K562 (cell line): ENCODE measurements around the gene NEURL4. TPM values are rescaled to one million over a fixed set of nuclear protein-coding genes. Genes with fewer than 3 reads are reported as not detected.

Source experiments
- CBFA2T3 ChIP-seq: fragments of 450-650 bp; IDR thresholded peaks from 2 replicates; pipeline ENCODE4 v1.6.1; 2017
- CBX8 ChIP-seq: fragments of 200-600 bp; sonication (generic); IDR thresholded peaks from 2 replicates; pipeline ENCODE4 v1.6.1; 2012; ENCODE audit warnings: borderline replicate concordance, mixed run types, low read depth, mild to moderate bottlenecking, moderate library complexity, mixed read lengths, low read length, control low read depth, inconsistent platforms; ENCODE audit not compliant: poor library complexity, severe bottlenecking; ENCODE audit errors: extremely low read depth
- FOXA3 ChIP-seq, 2 experiments: fragments of 450-650 bp in 1 of 2; sonication (generic) in 1 of 2; formaldehyde crosslinking; IDR thresholded peaks in 1 of 2; conservative IDR thresholded peaks in 1 of 2; 2 replicates each; pipeline versions ENCODE4 v1.4.0 to v1.8.0; 2020 to 2022; ENCODE audit warnings: mild to moderate bottlenecking in 2 of 2, missing genetic modification reagents in 1 of 2
- FUS ChIP-seq: fragments of 200-400 bp; formaldehyde crosslinking; optimal IDR thresholded peaks from 2 replicates; pipeline ENCODE3; 2017; ENCODE audit warnings: low read depth, low read length
- KAT8 ChIP-seq: fragments of 450-650 bp; IDR thresholded peaks from 2 replicates; pipeline ENCODE4 v1.6.1; 2016; ENCODE audit warnings: low read depth, mild to moderate bottlenecking
- KLF13 ChIP-seq: fragments of 450-650 bp; IDR thresholded peaks from 2 replicates; pipeline ENCODE4 v1.6.1; 2016; ENCODE audit warnings: missing genetic modification characterization, low read depth, mild to moderate bottlenecking, missing compliant biosample characterization, moderate library complexity, borderline replicate concordance
- NCOA6 ChIP-seq: fragments of 450-650 bp; IDR thresholded peaks from 2 replicates; pipeline ENCODE4 v1.6.1; 2017; ENCODE audit warnings: mild to moderate bottlenecking
- RBM22 ChIP-seq: fragments of 200-400 bp; formaldehyde crosslinking; IDR thresholded peaks from 2 replicates; pipeline ENCODE4 v1.6.1; 2018; ENCODE audit warnings: low read length, low read depth; ENCODE audit not compliant: poor library complexity, severe bottlenecking
- SAFB2 ChIP-seq: fragments of 200-400 bp; formaldehyde crosslinking; IDR thresholded peaks from 2 replicates; pipeline ENCODE4 v1.6.1; 2018; ENCODE audit warnings: borderline replicate concordance, low read length, low read depth, moderate library complexity; ENCODE audit not compliant: severe bottlenecking
- SETDB1 ChIP-seq: IDR thresholded peaks from one replicate; pipeline ENCODE4 v1.6.1; 2012; ENCODE audit warnings: low read length, control low read depth, inconsistent platforms
- SMARCA4 ChIP-seq: fragments of 450-650 bp; IDR thresholded peaks from 2 replicates; pipeline ENCODE4 v1.6.1; 2016
- SNRNP70 ChIP-seq: fragments of 200-400 bp; formaldehyde crosslinking; optimal IDR thresholded peaks from 2 replicates; pipeline ENCODE3; 2017; ENCODE audit warnings: low read depth, low read length
- SP2 ChIP-seq: IDR thresholded peaks from 2 replicates; pipeline ENCODE4 v1.6.1; 2011; ENCODE audit warnings: mild to moderate bottlenecking, low read depth, low read length, moderate library complexity; ENCODE audit not compliant: poor library complexity, severe bottlenecking; ENCODE audit errors: extremely low read depth
- TARDBP ChIP-seq: fragments of 450-650 bp; IDR thresholded peaks from 2 replicates; pipeline ENCODE4 v1.6.1; 2016
- ZC3H4 ChIP-seq: sonication (generic); formaldehyde crosslinking; IDR thresholded peaks from 2 replicates; pipeline ENCODE4 v1.9.0; 2021; ENCODE audit warnings: missing genetic modification reagents, borderline replicate concordance
- ZFPM2 ChIP-seq: fragments of 250-450 bp; sonication (Bioruptor Pico); IDR thresholded peaks from 2 replicates; pipeline ENCODE4 v1.5.1; 2022; ENCODE audit warnings: mild to moderate bottlenecking
- ZNF431 ChIP-seq: sonication (generic); formaldehyde crosslinking; IDR thresholded peaks from 2 replicates; pipeline ENCODE4 v1.8.0; 2022; ENCODE audit warnings: mild to moderate bottlenecking, missing genetic modification reagents
- ZNF445 ChIP-seq: fragments of 250-450 bp; sonication (Bioruptor Pico); IDR thresholded peaks from 2 replicates; pipeline ENCODE4 v1.4.0; 2020; ENCODE audit warnings: low read depth, mild to moderate bottlenecking, moderate library complexity
- polyA plus RNA-seq, 8 experiments: library from polyadenylated mRNA; depleted of rRNA in 4 of 8; stranded (reverse) in 5 of 8; unstranded in 3 of 8; fragments of >200 nt; fragmentation: Nextera tagmentation in 2 of 8; fragmentation: Illumina TruSeq in 1 of 8; extraction: Ambion mirVana in 2 of 8; extraction: Trizol in 1 of 8; gene quantifications; 2 replicates each; pipeline versions ENCODE4 v1.2.1 to v1.2.3, GENCODE V29; 2011 to 2014; ENCODE audit warnings: inconsistent platforms in 1 of 8, missing spikeins in 1 of 8
- total RNA-seq, 7 experiments: library from RNA; depleted of rRNA in 6 of 7; stranded (reverse); fragments of >200 nt in 6 of 7; fragmentation: Illumina TruSeq in 2 of 7; extraction: Trizol in 2 of 7; gene quantifications; 2 replicates each; pipeline versions ENCODE4 v1.2.1 to v1.2.3, GENCODE V29; 2011 to 2021; ENCODE audit warnings: low replicate concordance in 1 of 7
- TF ChIP-seq, protein P1 (sequence below): fragments of 250-450 bp; sonication (Bioruptor Pico); IDR thresholded peaks from 2 replicates; pipeline ENCODE4 v1.4.0; 2020; ENCODE audit warnings: mild to moderate bottlenecking
- TF ChIP-seq, protein P2 (sequence below), 2 experiments: fragments of 450-650 bp; IDR thresholded peaks; 2 replicates each; pipeline ENCODE4 v1.6.1; 2018; ENCODE audit warnings: mild to moderate bottlenecking in 2 of 2, low read depth in 1 of 2; ENCODE audit not compliant: partially characterized antibody in 2 of 2
- TF ChIP-seq, protein P3 (sequence below): sonication (generic); formaldehyde crosslinking; IDR thresholded peaks from 2 replicates; pipeline ENCODE4 v1.8.0; 2022; ENCODE audit warnings: missing genetic modification reagents, mild to moderate bottlenecking, borderline replicate concordance

NEURL4 gene
- total and polyA plus RNA-seq, 9 of the 15 experiments (the other 6 are each of a cell fraction or from before 2014, with no cell fraction given) = 0.08 to 37.4 (median 11.5) TPM

DNA sequence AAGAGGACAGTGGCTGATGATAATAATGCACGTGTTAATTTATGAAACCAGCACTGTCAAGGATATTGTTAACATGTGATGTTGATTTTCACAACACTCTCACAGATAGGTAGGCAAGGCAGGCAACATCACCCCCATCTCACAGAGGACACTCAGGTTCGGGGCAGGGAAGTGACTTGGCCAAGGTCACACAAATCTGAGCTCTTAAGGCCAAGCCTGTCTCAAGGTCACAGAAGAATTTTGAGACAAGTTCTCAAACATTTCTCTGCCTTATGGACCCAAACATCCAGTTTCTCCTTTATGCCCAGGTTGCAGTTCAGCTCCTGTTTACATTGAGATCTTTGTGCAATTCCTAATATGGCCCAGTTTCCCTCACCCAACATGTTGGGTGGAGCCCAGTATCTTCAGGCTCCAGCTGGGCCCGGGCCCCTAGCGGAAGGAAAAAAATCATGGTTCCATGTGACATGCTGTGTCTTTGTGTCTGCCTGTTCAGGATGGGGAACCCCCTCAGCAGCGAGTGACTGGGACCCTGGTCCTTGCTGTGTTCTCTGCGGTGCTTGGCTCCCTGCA, 46.3 kb downstream of the NEURL4 start (continued):
- no peak for TF ChIP-seq SAFB2
- 0 out of 2 replicates have a peak, but pooled peaks have one; percentile 11 for TF ChIP-seq SMARCA4
- no peak for TF ChIP-seq ZNF445 (CRISPR knock-in tag)
- TF ChIP-seq FOXA3 (CRISPR knock-in tag; conservative IDR thresholded peaks at IDR 0.05 in 1 of 2, IDR thresholded peaks at IDR 0.05 in 1 of 2) = peak; percentile 48 to 70; a peak in 2 of 4 replicates
- TF ChIP-seq KLF13 (tag) = no peak
- TF ChIP-seq CBX8 = no peak
- TF ChIP-seq FUS = no peak
- TF ChIP-seq, protein P1, sequence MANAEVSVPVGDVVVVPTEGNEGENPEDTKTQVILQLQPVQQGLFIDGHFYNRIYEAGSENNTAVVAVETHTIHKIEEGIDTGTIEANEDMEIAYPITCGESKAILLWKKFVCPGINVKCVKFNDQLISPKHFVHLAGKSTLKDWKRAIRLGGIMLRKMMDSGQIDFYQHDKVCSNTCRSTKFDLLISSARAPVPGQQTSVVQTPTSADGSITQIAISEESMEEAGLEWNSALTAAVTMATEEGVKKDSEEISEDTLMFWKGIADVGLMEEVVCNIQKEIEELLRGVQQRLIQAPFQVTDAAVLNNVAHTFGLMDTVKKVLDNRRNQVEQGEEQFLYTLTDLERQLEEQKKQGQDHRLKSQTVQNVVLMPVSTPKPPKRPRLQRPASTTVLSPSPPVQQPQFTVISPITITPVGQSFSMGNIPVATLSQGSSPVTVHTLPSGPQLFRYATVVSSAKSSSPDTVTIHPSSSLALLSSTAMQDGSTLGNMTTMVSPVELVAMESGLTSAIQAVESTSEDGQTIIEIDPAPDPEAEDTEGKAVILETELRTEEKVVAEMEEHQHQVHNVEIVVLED (CRISPR knock-in tag) = no peak
- no peak for TF ChIP-seq ZFPM2 (CRISPR knock-in tag)
- TF ChIP-seq RBM22 = no peak
- no peak for TF ChIP-seq SNRNP70
- no peak for TF ChIP-seq KAT8
- TF ChIP-seq ZNF431 (CRISPR knock-in tag) = no peak
- peak; percentile 45; the same call in 1 of the 2 replicates for TF ChIP-seq CBFA2T3
- TF ChIP-seq TARDBP = no peak
- TF ChIP-seq ZC3H4 (CRISPR knock-in tag) = no peak
- TF ChIP-seq SP2 = no peak
- TF ChIP-seq SETDB1 = no peak
- TF ChIP-seq, protein P2, sequence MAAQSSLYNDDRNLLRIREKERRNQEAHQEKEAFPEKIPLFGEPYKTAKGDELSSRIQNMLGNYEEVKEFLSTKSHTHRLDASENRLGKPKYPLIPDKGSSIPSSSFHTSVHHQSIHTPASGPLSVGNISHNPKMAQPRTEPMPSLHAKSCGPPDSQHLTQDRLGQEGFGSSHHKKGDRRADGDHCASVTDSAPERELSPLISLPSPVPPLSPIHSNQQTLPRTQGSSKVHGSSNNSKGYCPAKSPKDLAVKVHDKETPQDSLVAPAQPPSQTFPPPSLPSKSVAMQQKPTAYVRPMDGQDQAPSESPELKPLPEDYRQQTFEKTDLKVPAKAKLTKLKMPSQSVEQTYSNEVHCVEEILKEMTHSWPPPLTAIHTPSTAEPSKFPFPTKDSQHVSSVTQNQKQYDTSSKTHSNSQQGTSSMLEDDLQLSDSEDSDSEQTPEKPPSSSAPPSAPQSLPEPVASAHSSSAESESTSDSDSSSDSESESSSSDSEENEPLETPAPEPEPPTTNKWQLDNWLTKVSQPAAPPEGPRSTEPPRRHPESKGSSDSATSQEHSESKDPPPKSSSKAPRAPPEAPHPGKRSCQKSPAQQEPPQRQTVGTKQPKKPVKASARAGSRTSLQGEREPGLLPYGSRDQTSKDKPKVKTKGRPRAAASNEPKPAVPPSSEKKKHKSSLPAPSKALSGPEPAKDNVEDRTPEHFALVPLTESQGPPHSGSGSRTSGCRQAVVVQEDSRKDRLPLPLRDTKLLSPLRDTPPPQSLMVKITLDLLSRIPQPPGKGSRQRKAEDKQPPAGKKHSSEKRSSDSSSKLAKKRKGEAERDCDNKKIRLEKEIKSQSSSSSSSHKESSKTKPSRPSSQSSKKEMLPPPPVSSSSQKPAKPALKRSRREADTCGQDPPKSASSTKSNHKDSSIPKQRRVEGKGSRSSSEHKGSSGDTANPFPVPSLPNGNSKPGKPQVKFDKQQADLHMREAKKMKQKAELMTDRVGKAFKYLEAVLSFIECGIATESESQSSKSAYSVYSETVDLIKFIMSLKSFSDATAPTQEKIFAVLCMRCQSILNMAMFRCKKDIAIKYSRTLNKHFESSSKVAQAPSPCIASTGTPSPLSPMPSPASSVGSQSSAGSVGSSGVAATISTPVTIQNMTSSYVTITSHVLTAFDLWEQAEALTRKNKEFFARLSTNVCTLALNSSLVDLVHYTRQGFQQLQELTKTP (IDR thresholded peaks at IDR 0.05; ENCODE audit: low read depth in 1 of 2, partially characterized antibody in 2 of 2) = no peak
- TF ChIP-seq, protein P3, sequence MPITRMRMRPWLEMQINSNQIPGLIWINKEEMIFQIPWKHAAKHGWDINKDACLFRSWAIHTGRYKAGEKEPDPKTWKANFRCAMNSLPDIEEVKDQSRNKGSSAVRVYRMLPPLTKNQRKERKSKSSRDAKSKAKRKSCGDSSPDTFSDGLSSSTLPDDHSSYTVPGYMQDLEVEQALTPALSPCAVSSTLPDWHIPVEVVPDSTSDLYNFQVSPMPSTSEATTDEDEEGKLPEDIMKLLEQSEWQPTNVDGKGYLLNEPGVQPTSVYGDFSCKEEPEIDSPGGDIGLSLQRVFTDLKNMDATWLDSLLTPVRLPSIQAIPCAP (CRISPR knock-in tag) = no peak
- no peak for TF ChIP-seq NCOA6
